Measurements from ENCODE around the gene CATSPERD. TPM values are rescaled to one million over a fixed set of nuclear protein-coding genes. Genes with fewer than 3 reads are reported as not detected.
"Not testable (repeated sequence)": the region's sequence is repeated elsewhere in the genome, so short reads cannot be mapped to it uniquely, and the experiment has no call there.

Gene CATSPERD
- total RNA-seq, 2 experiments from 2014 or later: not detected

DNA sequence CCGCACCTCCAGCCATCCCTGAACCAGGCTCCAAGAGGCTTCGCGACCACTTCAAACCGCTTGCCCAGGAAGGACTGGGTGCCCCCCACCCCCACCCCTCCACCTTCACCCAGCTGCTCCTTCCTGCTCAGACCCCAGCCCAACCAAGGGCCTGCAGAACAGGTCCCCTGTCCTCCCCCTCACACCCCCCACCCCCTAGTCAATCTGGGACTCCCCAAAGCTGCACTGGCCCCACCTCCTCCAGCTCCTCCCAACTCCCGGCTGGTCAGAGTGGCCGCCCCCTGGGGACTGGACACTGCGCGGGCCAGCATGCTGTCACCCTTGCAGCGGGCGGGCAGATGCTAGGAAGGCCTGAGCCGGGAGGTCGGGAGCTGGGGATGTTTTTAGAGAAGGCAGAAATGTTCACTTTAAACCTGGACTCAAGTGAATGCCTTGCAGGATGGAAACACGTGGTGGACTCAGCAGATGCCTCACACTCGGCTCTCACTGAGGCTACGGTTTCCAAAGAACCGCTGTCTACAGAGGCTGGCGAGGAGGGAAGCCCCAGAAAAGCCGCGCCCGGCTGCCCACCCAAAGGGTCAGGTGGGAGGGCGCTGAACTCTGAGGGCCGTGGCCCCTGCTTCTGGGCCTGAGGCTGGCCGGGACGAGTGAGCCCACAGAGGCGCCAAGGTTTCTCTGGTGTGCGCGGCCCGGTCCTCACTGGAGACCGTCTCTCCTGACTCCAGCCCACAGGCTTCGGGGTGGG is 22.4 kb upstream of the CATSPERD start:
- Mint-ChIP-seq H3K27me3 (no peaks in the 10 kb centered on the region), H3K36me3 (ENCODE audit: low read depth) (peaks cover 58% of the 10 kb centered on the region), H3K4me1 (ENCODE audit: low read depth) (no peaks in the 10 kb centered on the region), H3K4me3 (no peak overlapping the region), H3K9me3 (no peaks in the 10 kb centered on the region), H3K27ac (no peak overlapping the region)
- H3K9me3 ChIP-seq (ENCODE audit: control insufficient read depth in 1 of 2, insufficient read depth in 1 of 2, low read length in 2 of 2): peaks cover 0 to 6% of the 10 kb centered on the region in 2 experiments
- H3K27me3 ChIP-seq (ENCODE audit: control insufficient read depth in 1 of 2, insufficient read depth in 2 of 2, low read length in 2 of 2): no peaks in the 10 kb centered on the region
- DNase-seq: peak in 1 of 14 experiments; percentile 33
- ATAC-seq (ENCODE audit: poor library complexity): no peak
- no peak overlapping the region for H3K4me3 ChIP-seq (ENCODE audit: low read length)
- no peaks in the 10 kb centered on the region for H3K4me1 ChIP-seq (ENCODE audit: insufficient read depth, low read length)
- POLR2A ChIA-PET: interaction anchor here (1.7 kb wide), 1 partner anchor 8 kb away, joined by 4 read pairs; the partner anchor contains the start of gene RPL36
- intact Hi-C loops (cut with DNase I, micrococcal nuclease): no loop called here
- peaks cover 68% of the 10 kb centered on the region for H3K36me3 ChIP-seq (ENCODE audit: insufficient read depth, low read length)
- no peak overlapping the region for H3K27ac ChIP-seq (ENCODE audit: low read depth in 1 of 2, low read length in 2 of 2)
- CTCF ChIA-PET: no interaction called here
- TF ChIP-seq, protein P1, sequence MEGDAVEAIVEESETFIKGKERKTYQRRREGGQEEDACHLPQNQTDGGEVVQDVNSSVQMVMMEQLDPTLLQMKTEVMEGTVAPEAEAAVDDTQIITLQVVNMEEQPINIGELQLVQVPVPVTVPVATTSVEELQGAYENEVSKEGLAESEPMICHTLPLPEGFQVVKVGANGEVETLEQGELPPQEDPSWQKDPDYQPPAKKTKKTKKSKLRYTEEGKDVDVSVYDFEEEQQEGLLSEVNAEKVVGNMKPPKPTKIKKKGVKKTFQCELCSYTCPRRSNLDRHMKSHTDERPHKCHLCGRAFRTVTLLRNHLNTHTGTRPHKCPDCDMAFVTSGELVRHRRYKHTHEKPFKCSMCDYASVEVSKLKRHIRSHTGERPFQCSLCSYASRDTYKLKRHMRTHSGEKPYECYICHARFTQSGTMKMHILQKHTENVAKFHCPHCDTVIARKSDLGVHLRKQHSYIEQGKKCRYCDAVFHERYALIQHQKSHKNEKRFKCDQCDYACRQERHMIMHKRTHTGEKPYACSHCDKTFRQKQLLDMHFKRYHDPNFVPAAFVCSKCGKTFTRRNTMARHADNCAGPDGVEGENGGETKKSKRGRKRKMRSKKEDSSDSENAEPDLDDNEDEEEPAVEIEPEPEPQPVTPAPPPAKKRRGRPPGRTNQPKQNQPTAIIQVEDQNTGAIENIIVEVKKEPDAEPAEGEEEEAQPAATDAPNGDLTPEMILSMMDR (IDR thresholded peaks at IDR 0.05): no peak

DNA sequence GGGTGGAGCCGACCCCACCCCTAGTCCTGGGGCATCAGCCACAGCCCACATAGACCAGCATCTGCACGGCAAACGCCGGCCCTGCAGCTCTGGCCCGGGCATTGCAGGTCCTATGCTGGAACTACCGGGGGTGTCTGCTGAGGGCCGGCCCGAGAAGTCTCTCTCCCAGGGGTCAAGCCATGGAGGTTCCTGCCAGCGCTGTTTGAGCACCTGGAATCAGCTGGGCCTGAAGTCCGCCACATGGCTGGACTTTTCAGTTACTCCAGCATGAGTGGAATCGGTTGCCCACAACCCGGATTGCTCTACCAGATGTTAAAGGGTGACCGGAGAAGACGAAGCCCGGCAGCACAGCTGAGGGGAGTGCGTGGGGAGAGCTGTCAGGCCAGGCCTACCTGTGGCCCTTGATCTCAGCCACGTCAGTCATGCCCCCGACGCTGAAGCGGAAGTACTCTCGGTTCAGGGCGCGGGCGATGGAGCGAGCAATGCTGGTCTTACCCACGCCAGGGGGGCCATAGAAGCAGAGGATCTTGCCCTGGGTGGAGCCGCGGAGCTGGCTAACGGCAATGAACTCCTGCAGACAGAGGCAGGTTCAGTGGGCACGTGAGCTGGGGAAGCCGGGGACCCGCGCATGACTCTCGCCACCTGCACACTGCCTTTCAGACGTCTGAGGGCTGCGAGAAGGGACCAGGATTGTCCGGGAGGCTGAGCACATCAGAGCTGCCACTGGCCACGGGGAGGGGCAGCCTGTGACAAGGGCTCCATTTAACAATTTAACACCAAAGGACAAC is 21.6 kb upstream of the CATSPERD start:
- Histone ChIP-seq H3K9me3 (ENCODE audit: control insufficient read depth in 1 of 2, insufficient read depth in 1 of 2, low read length in 2 of 2) (peaks cover 0 to 6% of the 10 kb centered on the region in 2 experiments), H3K27ac (ENCODE audit: low read depth in 1 of 2, low read length in 2 of 2) (no peak overlapping the region), H3K4me1 (ENCODE audit: insufficient read depth, low read length) (no peaks in the 10 kb centered on the region), H3K27me3 (ENCODE audit: control insufficient read depth in 1 of 2, insufficient read depth in 2 of 2, low read length in 2 of 2) (no peaks in the 10 kb centered on the region), H3K4me3 (ENCODE audit: low read length) (no peak overlapping the region), H3K36me3 (ENCODE audit: insufficient read depth, low read length) (peaks cover 68% of the 10 kb centered on the region)
- Mint-ChIP-seq H3K4me1 (ENCODE audit: low read depth) (no peaks in the 10 kb centered on the region), H3K27ac (no peak overlapping the region), H3K4me3 (no peak overlapping the region), H3K27me3 (no peaks in the 10 kb centered on the region), H3K36me3 (ENCODE audit: low read depth) (peaks cover 58% of the 10 kb centered on the region), H3K9me3 (no peaks in the 10 kb centered on the region)
- DNase-seq: peak in 1 of 14 experiments; percentile 31
- TF ChIP-seq, protein P1 (IDR thresholded peaks at IDR 0.05): no peak
- intact Hi-C loops (cut with DNase I, micrococcal nuclease): no loop called here
- CTCF ChIA-PET: no interaction called here
- POLR2A ChIA-PET: interaction anchor here (0.9 to 1.7 kb wide), 2 partner anchors 9 to 21 kb away, joined by 3 to 4 read pairs; partner anchors contain the start of genes CATSPERD, LONP1 and RPL36
- no peak for ATAC-seq (ENCODE audit: poor library complexity)

DNA sequence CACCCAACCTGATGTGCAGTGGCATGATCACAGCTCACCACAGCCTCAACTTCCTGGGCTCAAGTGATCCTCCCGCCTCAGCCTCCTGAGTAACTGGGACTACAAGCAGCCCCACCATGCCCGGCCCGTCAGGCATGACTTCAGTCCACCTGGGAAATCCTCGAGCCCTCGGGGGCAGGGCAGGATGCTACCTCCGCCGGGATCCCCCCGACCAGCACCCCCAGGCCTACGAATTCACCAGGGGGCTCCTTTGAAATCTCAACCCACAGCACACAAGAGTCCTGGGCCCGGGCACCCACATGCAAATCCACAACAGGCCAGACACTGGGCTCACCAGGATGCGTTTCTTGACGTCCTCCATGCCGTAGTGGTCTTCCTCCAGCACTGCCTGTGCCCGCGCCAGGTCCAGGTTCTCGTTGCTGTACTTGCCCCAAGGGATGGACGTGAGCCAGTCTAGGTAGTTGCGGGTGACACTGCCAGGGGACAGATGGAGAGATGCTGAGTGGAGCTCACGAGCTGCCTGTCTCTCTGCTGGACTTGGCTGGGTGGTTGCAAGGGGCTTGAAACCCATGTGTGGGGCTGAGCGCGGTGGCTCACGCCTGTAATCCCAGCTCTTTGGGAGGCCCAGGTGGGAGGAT is 19.9 kb upstream of the CATSPERD start:
- CTCF ChIA-PET: no interaction called here
- no peak overlapping the region for H3K27ac Mint-ChIP-seq
- H3K36me3 ChIP-seq (ENCODE audit: insufficient read depth, low read length): peaks cover 66% of the 10 kb centered on the region

DNA sequence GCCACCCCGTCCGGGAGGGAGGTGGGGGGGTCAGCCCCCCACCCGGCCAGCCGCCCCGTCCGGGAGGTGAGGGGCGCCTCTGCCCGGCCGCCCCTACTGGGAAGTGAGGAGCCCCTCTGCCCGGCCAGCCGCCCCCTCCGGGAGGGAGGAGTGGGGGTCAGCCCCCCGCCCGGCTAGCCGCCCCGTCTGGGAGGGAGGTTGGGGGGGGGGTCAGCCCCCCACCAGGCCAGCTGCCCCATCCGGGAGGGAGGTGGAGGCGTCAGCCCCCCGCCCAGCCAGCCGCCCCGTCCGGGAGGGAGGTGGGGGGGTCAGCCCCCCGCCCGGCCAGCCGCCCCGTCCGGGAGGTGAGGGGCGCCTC is 18.4 kb upstream of the CATSPERD start:
- H3K27ac ChIP-seq (ENCODE audit: low read depth in 1 of 2, low read length in 2 of 2); H3K9me3 Mint-ChIP-seq; H3K27me3 ChIP-seq (ENCODE audit: control insufficient read depth in 1 of 2, insufficient read depth in 2 of 2, low read length in 2 of 2); H3K4me1 ChIP-seq (ENCODE audit: insufficient read depth, low read length); H3K4me3 Mint-ChIP-seq; CTCF ChIA-PET; intact Hi-C loops (cut with DNase I, micrococcal nuclease); DNase-seq; H3K4me3 ChIP-seq (ENCODE audit: low read length); ATAC-seq (ENCODE audit: poor library complexity); H3K4me1 Mint-ChIP-seq (ENCODE audit: low read depth); H3K27me3 Mint-ChIP-seq; POLR2A ChIA-PET; H3K27ac Mint-ChIP-seq; H3K9me3 ChIP-seq (ENCODE audit: control insufficient read depth in 1 of 2, insufficient read depth in 1 of 2, low read length in 2 of 2): not testable (repeated sequence)
- H3K36me3 Mint-ChIP-seq (ENCODE audit: low read depth): peaks cover 54% of the 10 kb centered on the region
- peaks cover 65% of the 10 kb centered on the region for H3K36me3 ChIP-seq (ENCODE audit: insufficient read depth, low read length)

More for the DNA sequence above, 19.9 kb upstream of the CATSPERD start:
- intact Hi-C loops (cut with DNase I, micrococcal nuclease): no loop called here
- H3K27ac ChIP-seq (ENCODE audit: low read depth in 1 of 2, low read length in 2 of 2): no peak overlapping the region
- TF ChIP-seq, protein P1 (IDR thresholded peaks at IDR 0.05): no peak
- H3K4me3 ChIP-seq (ENCODE audit: low read length): no peak overlapping the region
- H3K4me1 Mint-ChIP-seq (ENCODE audit: low read depth): no peaks in the 10 kb centered on the region
- ATAC-seq (ENCODE audit: poor library complexity) (no peak), DNase-seq (no peak)
- no peaks in the 10 kb centered on the region for H3K27me3 ChIP-seq (ENCODE audit: control insufficient read depth in 1 of 2, insufficient read depth in 2 of 2, low read length in 2 of 2)
- no peaks in the 10 kb centered on the region for H3K4me1 ChIP-seq (ENCODE audit: insufficient read depth, low read length)
- no peaks in the 10 kb centered on the region for H3K27me3 Mint-ChIP-seq
- no peaks in the 10 kb centered on the region for H3K9me3 Mint-ChIP-seq
- POLR2A ChIA-PET: no interaction called here
- peaks cover 0 to 6% of the 10 kb centered on the region in 2 experiments for H3K9me3 ChIP-seq (ENCODE audit: control insufficient read depth in 1 of 2, insufficient read depth in 1 of 2, low read length in 2 of 2)
- no peak overlapping the region for H3K4me3 Mint-ChIP-seq
- peaks cover 46% of the 10 kb centered on the region for H3K36me3 Mint-ChIP-seq (ENCODE audit: low read depth)

Data from CD4-positive, alpha-beta T cell (primary cell).